ENCODE data around the gene OXTR.

The OXTR gene

GRCh38 chr3:8767667-8768363 lies 1.6 kb downstream of the OXTR start:
- no peak for DNase-seq (ENCODE audit: low read depth in 2 of 2, low spot score in 1 of 2)

- DNase-seq (ENCODE audit: low read depth in 2 of 2, low spot score in 1 of 2), result no peak
These were observed 2.2 kb downstream of the OXTR start for GRCh38 chr3:8767256-8767666.

DNA sequence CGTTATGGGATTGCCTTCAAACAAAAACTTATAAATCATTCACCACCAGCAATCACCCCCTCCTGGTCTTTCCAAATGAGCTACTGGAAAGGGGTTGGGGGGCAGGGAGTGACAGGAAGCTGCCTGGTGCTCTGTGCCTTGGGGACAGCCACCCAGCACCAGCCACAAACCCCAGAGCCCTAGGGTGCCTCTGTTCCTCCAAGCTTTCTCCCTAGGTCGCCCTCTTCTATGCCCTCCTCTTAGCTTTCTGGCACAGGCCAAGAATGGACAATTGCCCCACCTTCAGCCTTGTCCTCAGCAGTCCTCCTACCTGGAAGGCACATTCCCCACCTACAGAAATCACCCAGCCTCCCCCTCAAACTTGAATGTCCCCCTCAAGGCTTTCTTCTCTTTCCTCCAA lies 3.3 kb downstream of the OXTR start:
- DNase-seq (ENCODE audit: low read depth in 2 of 2, low spot score in 1 of 2), result no peak

DNA sequence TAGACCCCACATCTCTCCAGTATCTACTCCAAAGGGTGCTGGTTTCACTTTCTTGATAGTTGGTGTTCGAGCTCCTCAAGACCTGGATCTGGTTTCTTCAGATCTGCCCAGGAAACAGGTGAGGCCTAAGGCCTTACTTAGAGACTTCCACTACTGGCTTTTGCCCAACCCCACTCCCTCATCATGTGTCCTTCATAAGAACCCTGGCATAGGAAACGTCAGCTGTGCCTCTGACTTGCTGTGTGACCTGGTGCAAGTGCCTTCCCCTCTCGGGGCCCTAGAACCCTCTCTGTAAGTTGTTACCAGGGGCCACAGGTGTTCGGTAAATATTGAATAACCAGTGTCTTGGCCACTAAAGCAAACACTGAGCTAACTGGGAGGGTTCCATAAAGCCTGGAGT lies 3.9 kb downstream of the OXTR start:
- DNase-seq (ENCODE audit: low read depth in 2 of 2, low spot score in 1 of 2), result no peak

GRCh38 chr3:8764528-8764927 lies 4.9 kb downstream of the OXTR start:
- no peak for DNase-seq (ENCODE audit: low read depth in 2 of 2, low spot score in 1 of 2)

DNA sequence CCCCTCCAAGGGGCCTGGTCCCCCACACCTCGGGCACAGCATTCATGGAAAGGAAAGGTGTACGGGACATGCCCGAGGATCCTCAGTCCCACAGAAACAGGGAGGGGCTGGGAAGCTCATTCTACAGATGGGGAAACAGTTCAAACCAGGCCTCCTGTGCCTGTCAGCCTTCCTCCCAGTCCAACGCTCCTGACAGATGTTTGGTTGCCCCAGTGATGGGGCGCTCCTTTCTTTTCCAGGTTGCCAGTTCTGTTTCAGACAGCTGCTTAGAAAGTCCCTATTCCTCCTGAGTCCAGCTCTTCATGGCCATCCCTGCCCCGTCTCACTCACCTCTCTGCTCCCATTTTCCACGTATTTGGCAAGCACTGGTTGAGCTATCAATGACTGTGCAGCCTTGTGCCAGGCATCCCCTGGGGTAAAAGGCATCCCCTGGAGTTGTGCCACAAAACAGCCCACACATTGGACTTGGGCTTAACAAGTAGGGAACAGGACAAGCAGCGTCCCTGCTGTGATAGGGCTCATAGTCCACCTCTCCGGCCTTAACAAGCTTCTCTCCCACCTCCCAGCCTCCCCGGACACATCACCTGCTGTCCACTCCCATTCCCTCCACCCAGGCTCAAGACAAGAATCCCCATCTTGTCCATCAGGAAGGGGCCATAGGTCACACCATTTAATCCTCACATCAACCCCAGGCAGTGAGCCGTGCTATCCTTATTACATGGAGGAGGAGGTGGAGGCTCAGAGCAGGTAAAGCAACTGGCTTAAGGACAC lies 6.6 kb downstream of the OXTR start:
- no peak for DNase-seq (ENCODE audit: low read depth in 2 of 2, low spot score in 1 of 2)

GRCh38 chr3:8761866-8762265 lies 7.5 kb downstream of the OXTR start:
- no peak for DNase-seq (ENCODE audit: low read depth in 2 of 2, low spot score in 1 of 2)

GRCh38 chr3:8760506-8760905 lies 8.9 kb downstream of the OXTR start:
- DNase-seq (ENCODE audit: low read depth in 2 of 2, low spot score in 1 of 2), result no peak

GRCh38 chr3:8760091-8760490 lies 9.3 kb downstream of the OXTR start:
- DNase-seq (ENCODE audit: low read depth in 2 of 2, low spot score in 1 of 2), result no peak

DNA sequence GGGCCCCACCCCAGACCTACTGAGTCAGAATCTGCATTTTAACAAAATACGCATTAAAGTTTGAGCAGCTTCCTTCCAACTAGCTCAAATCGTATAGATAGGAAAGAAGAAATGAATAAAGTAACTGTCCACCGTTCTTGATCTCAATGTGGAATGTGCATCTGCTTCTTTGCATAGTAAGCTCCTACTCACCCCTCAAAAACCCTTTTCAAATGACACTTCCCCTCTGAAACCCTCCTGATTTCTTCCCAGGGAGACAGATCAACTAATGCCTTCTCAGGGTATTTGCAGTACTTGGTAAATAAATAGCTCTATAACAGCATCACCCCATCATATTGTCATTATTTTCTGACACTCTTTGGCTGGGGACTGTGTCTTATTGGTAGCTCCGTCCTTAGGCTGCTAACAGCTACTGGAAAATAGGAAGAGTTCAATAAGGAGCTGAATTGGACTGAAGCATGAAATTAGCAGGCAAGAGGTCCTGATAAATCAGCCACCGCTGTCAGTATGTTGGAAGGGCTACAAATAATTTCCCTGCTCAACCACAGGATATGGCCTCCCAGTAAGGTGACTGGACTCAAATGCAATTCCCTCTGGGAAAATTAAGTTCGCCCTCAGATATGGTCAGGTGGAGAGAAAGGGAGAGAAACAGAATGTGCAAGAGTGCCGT lies 10.2 kb downstream of the OXTR start:
- no peak for DNase-seq (ENCODE audit: low read depth in 2 of 2, low spot score in 1 of 2)

- DNase-seq (ENCODE audit: low read depth in 2 of 2, low spot score in 1 of 2), result no peak
These were observed 11.6 kb downstream of the OXTR start for GRCh38 chr3:8757551-8758518.

- no peak for DNase-seq (ENCODE audit: low read depth in 2 of 2, low spot score in 1 of 2)
These were observed 12.7 kb downstream of the OXTR start for GRCh38 chr3:8756671-8757070.

GRCh38 chr3:8755564-8756237 lies 13.7 kb downstream of the OXTR start:
- no peak for DNase-seq (ENCODE audit: low read depth in 2 of 2, low spot score in 1 of 2)

DNA sequence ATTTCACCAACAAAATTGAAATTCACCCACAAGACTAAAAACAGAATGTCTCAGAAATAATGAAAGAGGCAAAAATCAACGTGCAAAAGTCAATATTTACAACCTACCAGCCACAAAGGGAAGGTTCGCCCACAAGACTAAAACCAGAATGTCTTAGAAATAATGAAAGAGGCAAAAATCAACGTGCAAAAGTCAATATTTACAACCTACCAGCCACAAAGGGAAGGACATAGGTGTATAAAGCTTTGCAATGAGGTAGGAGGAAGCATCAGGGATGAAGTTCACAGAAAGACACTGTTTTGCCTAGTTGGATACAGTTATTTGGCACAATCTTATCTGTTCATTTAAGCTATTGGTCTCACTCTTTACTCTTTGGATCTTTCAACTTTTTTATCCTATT lies 14.3 kb downstream of the OXTR start:
- DNase-seq (ENCODE audit: low read depth in 2 of 2, low spot score in 1 of 2), result no peak

DNA sequence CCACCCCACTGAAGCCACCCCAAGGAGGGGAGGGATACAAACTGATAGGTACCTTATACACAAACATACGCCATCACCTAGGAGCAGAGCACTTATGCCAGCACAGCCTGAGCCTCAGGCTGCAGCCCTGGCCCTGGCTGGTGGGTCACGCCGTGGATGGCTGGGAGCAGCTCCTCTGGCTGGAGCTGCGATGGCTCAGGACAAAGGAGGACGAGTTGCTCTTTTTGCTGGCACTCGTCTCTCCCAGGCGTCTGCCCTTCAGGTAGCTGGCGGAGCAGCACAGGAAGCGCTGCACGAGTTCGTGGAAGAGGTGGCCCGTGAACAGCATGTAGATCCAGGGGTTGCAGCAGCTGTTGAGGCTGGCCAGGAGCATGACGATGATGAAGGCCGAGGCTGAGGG lies 16.6 kb downstream of the OXTR start:
- DNase-seq (ENCODE audit: low read depth in 2 of 2, low spot score in 1 of 2), result no peak

DNA sequence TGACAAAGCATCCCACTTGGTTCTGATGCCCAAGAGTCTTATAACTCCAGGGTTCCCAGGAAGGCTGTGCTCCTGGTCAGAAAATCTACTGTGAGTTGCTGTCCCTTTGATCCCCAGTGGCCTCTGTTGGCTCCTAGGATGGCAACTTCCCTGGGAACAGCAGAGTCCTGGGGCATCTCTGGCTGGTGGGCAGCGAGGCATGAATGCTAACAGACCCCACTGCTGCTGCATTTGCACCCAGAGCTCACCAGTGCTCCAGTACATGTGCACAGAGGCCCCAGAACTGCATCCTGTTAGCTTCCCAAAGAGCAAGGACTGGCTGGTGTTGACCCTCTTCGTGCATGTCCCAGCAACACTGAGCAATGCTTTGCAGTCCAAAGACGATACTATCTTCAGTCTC lies 20.1 kb downstream of the OXTR start:
- no peak for DNase-seq (ENCODE audit: low read depth in 2 of 2, low spot score in 1 of 2)

- no peak for DNase-seq (ENCODE audit: low read depth in 2 of 2, low spot score in 1 of 2)
These were observed 22.6 kb downstream of the OXTR start for GRCh38 chr3:8746780-8747345.

- no peak for DNase-seq (ENCODE audit: low read depth in 2 of 2, low spot score in 1 of 2)
These were observed 23.6 kb downstream of the OXTR start for GRCh38 chr3:8745619-8746370.

GRCh38 chr3:8743911-8744310 lies 25.5 kb downstream of the OXTR start:
- no peak for DNase-seq (ENCODE audit: low read depth in 2 of 2, low spot score in 1 of 2)
